HepG2 (cell line): ENCODE results near the gene SERTM2. TPM values are rescaled to one million over a fixed set of nuclear protein-coding genes. Genes with fewer than 3 reads are reported as not detected.

ENCODE experiments used
- ATAC-seq: fragments of 200-7000 bp; cut with Tn5 transposase; 3 replicates; pipeline ENCODE4 v1.9.1; 2020; ENCODE audit warnings: mild to moderate bottlenecking, moderate library complexity
- BruUV-seq: library from RNA; stranded (reverse); fragments of 400-500 nt; replicated peaks from 2 replicates; lab custom pipeline; 2021; lab: Mats Ljungman, UMichigan
- CTCF ChIA-PET: fragments of 300-600 bp; formaldehyde crosslinking; extraction: SDS; loops from one replicate; lab custom pipeline; 2021; ENCODE audit warnings: low total read pairs, inconsistent platforms, low intra/inter-chr PET ratio; lab: Yijun Ruan, JAX
- POLR2A ChIA-PET: fragments of 350-600 bp; sonication (Branson Sonifier 250); formaldehyde crosslinking; loops from one replicate; lab custom pipeline; 2020; ENCODE audit warnings: antibody characterized with exemption, inconsistent platforms; lab: Yijun Ruan, JAX
- DNase-seq: peaks from one replicate; pipeline ENCODE4 v3.0.0-alpha.2; 2015; ENCODE audit warnings: low spot score
- FAIRE-seq: peaks from 3 replicates; lab custom pipeline; 2011; peaks lifted over from hg19 to GRCh38; lab: Jason Lieb, UNC
- H2AFZ ChIP-seq: one replicate; pipeline ENCODE4 v1.6.1; 2011; ENCODE audit warnings: low read length, inconsistent platforms
- H3K27ac ChIP-seq: fragments of 300-600 bp; 3 replicates; pipeline ENCODE4 v1.8.0; 2011; ENCODE audit warnings: mixed run types, mild to moderate bottlenecking, mixed read lengths, low read length, inconsistent platforms; ENCODE audit not compliant: insufficient read depth; ENCODE audit errors: extremely low read length
- H3K27me3 ChIP-seq, 2 experiments: fragments of 200-600 bp in 1 of 2; 2 replicates in 1 of 2; 3 replicates in 1 of 2; pipeline versions ENCODE4 v1.6.0 to v1.8.0; 2011; ENCODE audit warnings: low read length in 2 of 2, mild to moderate bottlenecking in 2 of 2, moderate library complexity in 2 of 2, inconsistent platforms in 1 of 2; ENCODE audit not compliant: insufficient read depth in 2 of 2, control insufficient read depth in 1 of 2
- H3K36me3 ChIP-seq, 2 experiments: fragments of 200-600 bp in 1 of 2; replicated peaks in 1 of 2; 2 replicates in 1 of 2; 3 replicates in 1 of 2; pipeline versions ENCODE4 v1.5.1 to v1.8.0; 2011; ENCODE audit warnings: low read length in 2 of 2, inconsistent platforms in 1 of 2; ENCODE audit not compliant: insufficient read depth in 2 of 2, control insufficient read depth in 1 of 2
- H3K4me1 ChIP-seq: 2 replicates; pipeline ENCODE4 v1.5.1; 2012; ENCODE audit warnings: low read length, inconsistent platforms; ENCODE audit not compliant: insufficient read depth
- H3K4me2 ChIP-seq: 2 replicates; pipeline ENCODE4 v1.6.0; 2011; ENCODE audit warnings: low read depth, low read length, inconsistent platforms
- H3K4me3 ChIP-seq, 3 experiments: fragments of 200-600 bp in 1 of 3; sonication (generic), shearing (Covaris generic) in 1 of 3; replicated peaks in 1 of 3; 2 replicates each; pipeline ENCODE4 v1.5.1; 2011 to 2016; ENCODE audit warnings: low read length in 3 of 3, inconsistent platforms in 2 of 3, low read depth in 2 of 3, mild to moderate bottlenecking in 2 of 3, control low read depth in 1 of 3, mixed read lengths in 1 of 3; ENCODE audit not compliant: insufficient read depth in 1 of 3
- H3K79me2 ChIP-seq: one replicate; pipeline ENCODE4 v1.6.1; 2011; ENCODE audit warnings: low read length, inconsistent platforms; ENCODE audit not compliant: insufficient read depth
- H3K9ac ChIP-seq: 2 replicates; pipeline ENCODE4 v1.6.0; 2011; ENCODE audit warnings: mild to moderate bottlenecking, low read depth, low read length, inconsistent platforms; ENCODE audit not compliant: insufficient read depth
- H3K9me3 ChIP-seq: 2 replicates; pipeline ENCODE4 v1.5.1; 2012; ENCODE audit warnings: mild to moderate bottlenecking, low read length
- H4K20me1 ChIP-seq: 2 replicates; pipeline ENCODE4 v1.6.0; 2011; ENCODE audit warnings: inconsistent platforms, mild to moderate bottlenecking, low read length, moderate library complexity; ENCODE audit not compliant: insufficient read depth
- AKNA ChIP-seq: sonication (generic); formaldehyde crosslinking; IDR thresholded peaks from 2 replicates; pipeline ENCODE4 v1.4.0; 2020; ENCODE audit warnings: missing genetic modification reagents, borderline replicate concordance
- ARID2 ChIP-seq: sonication (generic); formaldehyde crosslinking; IDR thresholded peaks from 2 replicates; pipeline ENCODE4 v1.8.1; 2022; ENCODE audit warnings: mild to moderate bottlenecking, missing genetic modification reagents, borderline replicate concordance
- CBX2 ChIP-seq, 2 experiments: fragments of 200-600 bp in 1 of 2; sonication (generic); formaldehyde crosslinking in 1 of 2; IDR thresholded peaks; 2 replicates each; pipeline versions ENCODE4 v1.7.0 to v1.8.1; 2018 to 2022; ENCODE audit warnings: low read depth in 2 of 2, low read length in 1 of 2, mild to moderate bottlenecking in 1 of 2, missing genetic modification reagents in 1 of 2
- GATA4 ChIP-seq: sonication (generic); IDR thresholded peaks from 2 replicates; pipeline ENCODE4 v1.6.1; 2016; ENCODE audit warnings: antibody characterized with exemption, low read depth, borderline replicate concordance
- IRF9 ChIP-seq: sonication (generic); formaldehyde crosslinking; IDR thresholded peaks from 2 replicates; pipeline ENCODE4 v1.8.0; 2022; ENCODE audit warnings: missing genetic modification reagents, mild to moderate bottlenecking, borderline replicate concordance
- KMT2B ChIP-seq: IDR thresholded peaks from 2 replicates; pipeline ENCODE4 v1.6.1; 2016; ENCODE audit warnings: missing genetic modification reagents, missing compliant biosample characterization
- MAFF ChIP-seq: IDR thresholded peaks from 2 replicates; pipeline ENCODE4 v1.6.1; 2011; ENCODE audit warnings: low read depth, low read length, improper control_type of control experiment
- NR2C2 ChIP-seq: sonication (generic); formaldehyde crosslinking; IDR thresholded peaks from 2 replicates; pipeline ENCODE4 v1.4.0; 2020; ENCODE audit warnings: missing genetic modification reagents, mild to moderate bottlenecking, moderate library complexity, borderline replicate concordance
- THAP9 ChIP-seq: sonication (generic); formaldehyde crosslinking; IDR thresholded peaks from 2 replicates; pipeline ENCODE4; 2020; ENCODE audit warnings: missing genetic modification reagents, mild to moderate bottlenecking, borderline replicate concordance
- ZNF12 ChIP-seq: sonication (generic); formaldehyde crosslinking; IDR thresholded peaks from 2 replicates; pipeline ENCODE4 v1.5.0; 2020; ENCODE audit warnings: missing genetic modification reagents
- ZNF136 ChIP-seq: sonication (generic); formaldehyde crosslinking; IDR thresholded peaks from 2 replicates; pipeline ENCODE4 v1.8.1; 2022; ENCODE audit warnings: low read depth, mild to moderate bottlenecking, moderate library complexity, missing genetic modification reagents
- ZNF576 ChIP-seq: sonication (generic); formaldehyde crosslinking; IDR thresholded peaks from 2 replicates; pipeline ENCODE4 v1.4.0; 2020; ENCODE audit warnings: mild to moderate bottlenecking, missing genetic modification reagents
- ZSCAN5A ChIP-seq: sonication (generic); formaldehyde crosslinking; IDR thresholded peaks from 2 replicates; pipeline ENCODE4 v1.8.0; 2022; ENCODE audit warnings: mild to moderate bottlenecking, missing genetic modification reagents, borderline replicate concordance
- WGBS: methylation state at CpG from one replicate; pipeline ENCODE4 v1.1.6; 2017; ENCODE audit warnings: low lambda C conversion rate; 5-methylcytosine and 5-hydroxymethylcytosine counted together
- in situ Hi-C: cut with HindIII; loops from 2 replicates; pipeline ENCODE4 v1.10.0; 2017; ENCODE audit warnings: low pct_unique_long_range_greater_than_20kb; ENCODE audit not compliant: extremely low pct_ligation_motif_present
- intact Hi-C: fragments of 100-400 bp; cut with micrococcal nuclease; formaldehyde crosslinking; loops from one replicate; pipeline ENCODE4 v1.10.0; 2022; ENCODE audit not compliant: unreplicated experiment
- polyA plus RNA-seq, 8 experiments: library from polyadenylated mRNA; depleted of rRNA in 3 of 8; stranded (reverse) in 7 of 8; unstranded in 1 of 8; fragments of >200 nt; fragmentation: Illumina TruSeq in 4 of 8; extraction: Trizol in 4 of 8; gene quantifications; 2 replicates each; pipeline versions ENCODE4 v1.2.1 to v1.2.3, GENCODE V29; 2011 to 2016; ENCODE audit warnings: low read depth in 4 of 8, missing spikeins in 1 of 8, mixed read lengths in 1 of 8; ENCODE audit not compliant: insufficient read depth in 1 of 8
- total RNA-seq, 5 experiments: library from RNA; depleted of rRNA; stranded (reverse); fragments of >200 nt; fragmentation: Illumina TruSeq; extraction: Trizol; gene quantifications; 2 replicates each; pipeline ENCODE4 v1.2.3, GENCODE V29; 2016; ENCODE audit warnings: low read depth in 1 of 5

The SERTM2 gene
- total and polyA plus RNA-seq, 2 of the 13 experiments (the other 11 are each of a cell fraction or from before 2014, with no cell fraction given), result not detected

GRCh38 chrX:111492085-111492484 lies 19.4 kb upstream of the SERTM2 start:
- H3K9me3 ChIP-seq, result no peaks in the 10 kb centered on the region
- no peaks in the 10 kb centered on the region for H3K4me1 ChIP-seq
- H3K79me2 ChIP-seq, result no peaks in the 10 kb centered on the region
- no peaks in the 10 kb centered on the region for H3K27me3 ChIP-seq
- no peak overlapping the region for H3K4me3 ChIP-seq
- in situ Hi-C loops (no loop called here), intact Hi-C loops (no loop called here)
- H2AFZ ChIP-seq, result no peak overlapping the region
- no peak overlapping the region for H3K4me2 ChIP-seq
- ChIA-PET POLR2A (no interaction called here), CTCF (no interaction called here)
- BruUV-seq, result no TSS peak
- no peak overlapping the region for H3K27ac ChIP-seq
- 0% methylated on average over 4 of the region's 4 CpGs for WGBS
- no peak overlapping the region for H3K9ac ChIP-seq
- DNase-seq (no peak), ATAC-seq (no peak), FAIRE-seq (no peak)
- H4K20me1 ChIP-seq, result no peaks in the 10 kb centered on the region
- H3K36me3 ChIP-seq, result no peaks in the 10 kb centered on the region
- TF ChIP-seq ZNF576 (CRISPR knock-in tag) (no peak), ARID2 (CRISPR knock-in tag) (no peak), ZNF12 (CRISPR knock-in tag) (no peak), AKNA (no peak), CBX2 (IDR thresholded peaks at IDR 0.05; ENCODE audit: low read depth, low read length) (no peak), CBX2 (CRISPR knock-in tag; IDR thresholded peaks at IDR 0.05; ENCODE audit: low read depth) (no peak), IRF9 (no peak), MAFF (no peak), NR2C2 (CRISPR knock-in tag) (no peak), ZNF136 (CRISPR knock-in tag) (no peak), GATA4 (no peak), THAP9 (CRISPR knock-in tag) (no peak), KMT2B (CRISPR knock-in tag) (no peak), ZSCAN5A (CRISPR knock-in tag) (no peak)
